Measurements from ENCODE around the gene TUB. TPM values are rescaled to one million over a fixed set of nuclear protein-coding genes. Genes with fewer than 3 reads are reported as not detected.

Gene TUB
- total RNA-seq, 4 donors from 2014 or later, result 1.9 to 8.5 (median 3.0) TPM

GRCh38 chr11:8081591-8082250, 710 bp downstream of the TUB start:
- H3K27me3 ChIP-seq, result peaks cover 6% of the 10 kb centered on the region
- peaks cover 29% of the 10 kb centered on the region for H3K4me1 ChIP-seq
- no peaks in the 10 kb centered on the region for H3K9me3 ChIP-seq
- no peak overlapping the region for H3K27ac ChIP-seq
- 34% methylated on average over 4 of the region's 24 CpGs for WGBS
- H3K4me3 ChIP-seq, result peak overlapping the region; percentile 71
- TF ChIP-seq POLR2AphosphoS5 (IDR thresholded peaks at IDR 0.05), result no peak
- TF ChIP-seq, protein P1, sequence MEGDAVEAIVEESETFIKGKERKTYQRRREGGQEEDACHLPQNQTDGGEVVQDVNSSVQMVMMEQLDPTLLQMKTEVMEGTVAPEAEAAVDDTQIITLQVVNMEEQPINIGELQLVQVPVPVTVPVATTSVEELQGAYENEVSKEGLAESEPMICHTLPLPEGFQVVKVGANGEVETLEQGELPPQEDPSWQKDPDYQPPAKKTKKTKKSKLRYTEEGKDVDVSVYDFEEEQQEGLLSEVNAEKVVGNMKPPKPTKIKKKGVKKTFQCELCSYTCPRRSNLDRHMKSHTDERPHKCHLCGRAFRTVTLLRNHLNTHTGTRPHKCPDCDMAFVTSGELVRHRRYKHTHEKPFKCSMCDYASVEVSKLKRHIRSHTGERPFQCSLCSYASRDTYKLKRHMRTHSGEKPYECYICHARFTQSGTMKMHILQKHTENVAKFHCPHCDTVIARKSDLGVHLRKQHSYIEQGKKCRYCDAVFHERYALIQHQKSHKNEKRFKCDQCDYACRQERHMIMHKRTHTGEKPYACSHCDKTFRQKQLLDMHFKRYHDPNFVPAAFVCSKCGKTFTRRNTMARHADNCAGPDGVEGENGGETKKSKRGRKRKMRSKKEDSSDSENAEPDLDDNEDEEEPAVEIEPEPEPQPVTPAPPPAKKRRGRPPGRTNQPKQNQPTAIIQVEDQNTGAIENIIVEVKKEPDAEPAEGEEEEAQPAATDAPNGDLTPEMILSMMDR (IDR thresholded peaks at IDR 0.05), result no peak
- no peak for TF ChIP-seq EP300 (IDR thresholded peaks at IDR 0.05)
- no peak for TF ChIP-seq POLR2A (IDR thresholded peaks at IDR 0.05)
- no peak for DNase-seq (ENCODE audit: low spot score in 2 of 2)
- no peaks in the 10 kb centered on the region for H3K36me3 ChIP-seq

DNA sequence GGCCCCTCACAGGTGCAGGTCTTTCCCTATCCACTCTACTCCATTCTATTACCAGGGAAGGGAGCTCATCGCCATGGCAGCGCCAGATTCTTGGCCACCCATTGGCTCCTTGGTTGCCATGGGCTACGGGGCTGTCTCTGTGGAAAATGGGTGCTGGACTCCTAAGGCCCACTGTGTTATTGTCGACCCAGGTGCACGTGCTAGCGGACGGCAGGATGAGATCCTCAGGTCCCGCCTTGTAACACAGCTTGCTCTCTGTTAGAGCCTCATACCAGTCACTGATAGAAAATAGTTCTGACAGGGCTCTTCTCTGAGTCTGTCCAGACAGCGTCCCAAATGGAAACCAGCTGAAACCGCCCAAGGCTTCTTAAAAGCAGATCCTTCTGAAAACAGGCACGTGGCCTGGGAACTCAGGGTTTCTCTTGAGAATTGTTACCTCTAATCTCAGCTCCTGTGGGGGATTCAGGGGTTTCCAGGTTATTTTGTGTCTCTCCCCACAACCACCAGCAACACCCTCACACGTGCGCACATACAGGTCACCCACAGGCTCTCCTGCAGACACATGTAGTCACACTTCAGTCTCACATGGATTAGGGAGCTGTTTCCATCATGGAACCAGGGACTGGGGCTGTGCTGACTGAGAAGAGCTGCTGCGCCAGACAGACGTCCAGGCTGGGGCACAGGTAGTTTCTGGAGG, 1.5 kb downstream of the TUB start:
- TF ChIP-seq POLR2A (IDR thresholded peaks at IDR 0.05) (no peak), POLR2AphosphoS5 (IDR thresholded peaks at IDR 0.05) (no peak), EP300 (IDR thresholded peaks at IDR 0.05) (no peak)
- TF ChIP-seq, protein P1 (IDR thresholded peaks at IDR 0.05), result no peak
- peak overlapping the region; percentile 71 for H3K4me3 ChIP-seq
- peaks cover 29% of the 10 kb centered on the region for H3K4me1 ChIP-seq
- DNase-seq (ENCODE audit: low spot score in 2 of 2), result no peak
- no peaks in the 10 kb centered on the region for H3K9me3 ChIP-seq
- no peaks in the 10 kb centered on the region for H3K36me3 ChIP-seq
- H3K27ac ChIP-seq, result no peak overlapping the region
- H3K27me3 ChIP-seq, result peaks cover 6% of the 10 kb centered on the region
- 84% methylated on average over 12 of the region's 15 CpGs for WGBS

DNA sequence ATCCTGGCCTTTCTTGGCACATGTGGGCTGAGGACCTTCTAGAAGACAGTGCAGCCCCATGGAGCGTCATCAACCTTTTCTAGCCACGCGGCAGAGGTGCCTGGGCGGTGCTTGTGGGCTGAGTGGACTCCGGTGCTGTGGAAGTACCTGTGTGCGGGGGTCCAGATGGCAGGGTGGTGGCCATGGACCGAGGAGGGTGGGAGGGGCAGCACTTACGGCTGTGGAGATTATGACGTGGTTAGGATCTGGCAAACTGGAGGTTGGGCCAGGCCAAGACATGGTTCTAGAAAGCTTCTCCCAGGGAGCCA, 2.0 kb downstream of the TUB start:
- no peak for DNase-seq (ENCODE audit: low spot score in 2 of 2)
- TF ChIP-seq, protein P1 (IDR thresholded peaks at IDR 0.05), result no peak
- TF ChIP-seq EP300 (IDR thresholded peaks at IDR 0.05) (no peak), POLR2AphosphoS5 (IDR thresholded peaks at IDR 0.05) (no peak), POLR2A (IDR thresholded peaks at IDR 0.05) (no peak)
- H3K4me3 ChIP-seq, result no peak overlapping the region
- peaks cover 6% of the 10 kb centered on the region for H3K27me3 ChIP-seq
- H3K36me3 ChIP-seq, result no peaks in the 10 kb centered on the region
- no peaks in the 10 kb centered on the region for H3K9me3 ChIP-seq
- no peak overlapping the region for H3K27ac ChIP-seq
- H3K4me1 ChIP-seq, result peaks cover 29% of the 10 kb centered on the region
- 42% methylated on average over 2 of the region's 9 CpGs for WGBS

DNA sequence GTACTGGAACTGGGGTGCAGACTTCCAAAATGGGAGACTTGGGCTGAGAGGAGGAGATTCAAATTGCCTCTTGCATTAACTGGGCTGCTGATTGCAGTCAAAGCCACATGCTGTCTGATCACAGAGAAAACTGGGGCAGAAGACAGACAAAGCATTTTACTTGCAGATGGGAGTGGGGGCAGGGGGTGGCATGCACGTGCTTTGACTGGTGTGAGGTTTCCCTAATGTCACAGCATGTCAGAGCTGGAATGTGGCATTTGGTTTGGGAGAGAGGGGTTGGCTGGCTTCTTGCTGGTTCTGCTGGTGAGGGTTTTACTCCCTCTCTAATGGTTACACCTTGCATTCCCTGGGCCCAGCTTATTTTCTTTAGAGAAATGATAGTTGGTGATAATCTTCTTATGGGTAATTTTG, 2.9 kb downstream of the TUB start:
- TF ChIP-seq EP300 (IDR thresholded peaks at IDR 0.05) (no peak), POLR2A (IDR thresholded peaks at IDR 0.05) (no peak), POLR2AphosphoS5 (IDR thresholded peaks at IDR 0.05) (no peak)
- TF ChIP-seq, protein P1 (IDR thresholded peaks at IDR 0.05), result no peak
- DNase-seq (ENCODE audit: low spot score in 2 of 2), result no peak
- H3K36me3 ChIP-seq, result no peaks in the 10 kb centered on the region
- H3K27me3 ChIP-seq, result peaks cover 6% of the 10 kb centered on the region
- no peak overlapping the region for H3K4me3 ChIP-seq
- WGBS, result 25% methylated on average over 1 of the region's 1 CpG
- H3K4me1 ChIP-seq, result peaks cover 29% of the 10 kb centered on the region
- no peak overlapping the region for H3K27ac ChIP-seq
- H3K9me3 ChIP-seq, result no peaks in the 10 kb centered on the region

DNA sequence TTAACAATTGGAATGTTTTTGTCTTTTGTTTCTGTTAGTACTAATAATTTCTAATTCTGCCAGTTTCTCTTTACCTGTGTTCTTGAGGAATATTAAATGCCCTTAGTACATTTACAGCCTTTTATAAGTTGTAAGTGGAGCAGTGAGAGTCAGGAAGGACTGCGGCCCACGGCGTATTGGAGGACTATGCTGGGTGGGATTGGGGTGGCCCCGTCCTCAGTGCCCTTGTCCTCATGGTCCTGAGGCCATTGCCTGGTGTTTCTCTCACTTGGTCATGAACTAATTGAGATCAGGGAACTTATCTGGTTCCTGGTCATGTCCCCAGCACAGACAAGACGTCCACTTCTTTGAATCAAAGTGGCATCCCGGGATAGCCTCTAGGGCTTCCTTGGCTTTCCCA, 3.3 kb downstream of the TUB start:
- WGBS, result 97% methylated on average over 6 of the region's 6 CpGs
- peaks cover 29% of the 10 kb centered on the region for H3K4me1 ChIP-seq
- no peaks in the 10 kb centered on the region for H3K9me3 ChIP-seq
- TF ChIP-seq EP300 (IDR thresholded peaks at IDR 0.05) (no peak), POLR2AphosphoS5 (IDR thresholded peaks at IDR 0.05) (no peak), POLR2A (IDR thresholded peaks at IDR 0.05) (no peak)
- TF ChIP-seq, protein P1 (IDR thresholded peaks at IDR 0.05), result no peak
- peaks cover 6% of the 10 kb centered on the region for H3K27me3 ChIP-seq
- no peak overlapping the region for H3K4me3 ChIP-seq
- no peak overlapping the region for H3K27ac ChIP-seq
- no peak for DNase-seq (ENCODE audit: low spot score in 2 of 2)
- no peaks in the 10 kb centered on the region for H3K36me3 ChIP-seq

Data from suprapubic skin (tissue), 4 donors.